Measurements from ENCODE around the gene CLNK.

The CLNK gene

GRCh38 chr4:10730019-10730418 is 45.5 kb upstream of the CLNK start:
- no peak for DNase-seq (ENCODE audit: low read depth, low spot score)
- Histone ChIP-seq H3K4me3 (ENCODE audit: insufficient read length, low read depth) (no peak overlapping the region), H3K36me3 (ENCODE audit: insufficient read depth, insufficient read length, low read length) (no peaks in the 10 kb centered on the region), H3K9ac (ENCODE audit: insufficient read length, low read depth) (no peak overlapping the region), H3K4me1 (ENCODE audit: insufficient read depth, insufficient read length) (no peaks in the 10 kb centered on the region), H3K27me3 (ENCODE audit: insufficient read depth, insufficient read length) (no peaks in the 10 kb centered on the region), H3K9me3 (ENCODE audit: insufficient read depth, low read length) (no peaks in the 10 kb centered on the region)
- TF ChIP-seq YY1 (IDR thresholded peaks at IDR 0.05; ENCODE audit: insufficient read depth, insufficient read length) (no peak), ZNF274 (IDR thresholded peaks at IDR 0.05; ENCODE audit: low read depth, low read length) (no peak), SUZ12 (IDR thresholded peaks at IDR 0.05; ENCODE audit: extremely low read depth, insufficient read depth, insufficient read length) (no peak)

- Histone ChIP-seq H3K36me3 (ENCODE audit: insufficient read depth, insufficient read length, low read length) (no peaks in the 10 kb centered on the region), H3K4me3 (ENCODE audit: insufficient read length, low read depth) (no peak overlapping the region), H3K9ac (ENCODE audit: insufficient read length, low read depth) (no peak overlapping the region), H3K9me3 (ENCODE audit: insufficient read depth, low read length) (no peaks in the 10 kb centered on the region), H3K4me1 (ENCODE audit: insufficient read depth, insufficient read length) (no peaks in the 10 kb centered on the region), H3K27me3 (ENCODE audit: insufficient read depth, insufficient read length) (no peaks in the 10 kb centered on the region)
- no peak for DNase-seq (ENCODE audit: low read depth, low spot score)
- TF ChIP-seq YY1 (IDR thresholded peaks at IDR 0.05; ENCODE audit: insufficient read depth, insufficient read length), result no peak
- no peak for TF ChIP-seq ZNF274 (IDR thresholded peaks at IDR 0.05; ENCODE audit: low read depth, low read length)
- TF ChIP-seq SUZ12 (IDR thresholded peaks at IDR 0.05; ENCODE audit: extremely low read depth, insufficient read depth, insufficient read length), result no peak
Measured at GRCh38 chr4:10729366-10729765, 44.8 kb upstream of the CLNK start.

- Histone ChIP-seq H3K36me3 (ENCODE audit: insufficient read depth, insufficient read length, low read length) (no peaks in the 10 kb centered on the region), H3K9me3 (ENCODE audit: insufficient read depth, low read length) (no peaks in the 10 kb centered on the region), H3K4me3 (ENCODE audit: insufficient read length, low read depth) (no peak overlapping the region), H3K27me3 (ENCODE audit: insufficient read depth, insufficient read length) (no peaks in the 10 kb centered on the region), H3K9ac (ENCODE audit: insufficient read length, low read depth) (no peak overlapping the region), H3K4me1 (ENCODE audit: insufficient read depth, insufficient read length) (no peaks in the 10 kb centered on the region)
- TF ChIP-seq ZNF274 (IDR thresholded peaks at IDR 0.05; ENCODE audit: low read depth, low read length), result no peak
- no peak for TF ChIP-seq YY1 (IDR thresholded peaks at IDR 0.05; ENCODE audit: insufficient read depth, insufficient read length)
- TF ChIP-seq SUZ12 (IDR thresholded peaks at IDR 0.05; ENCODE audit: extremely low read depth, insufficient read depth, insufficient read length), result no peak
- no peak for DNase-seq (ENCODE audit: low read depth, low spot score)
Measured at GRCh38 chr4:10728016-10728415, 43.4 kb upstream of the CLNK start.

- Histone ChIP-seq H3K27me3 (ENCODE audit: insufficient read depth, insufficient read length) (no peaks in the 10 kb centered on the region), H3K4me3 (ENCODE audit: insufficient read length, low read depth) (no peak overlapping the region), H3K4me1 (ENCODE audit: insufficient read depth, insufficient read length) (no peaks in the 10 kb centered on the region), H3K9ac (ENCODE audit: insufficient read length, low read depth) (no peak overlapping the region), H3K9me3 (ENCODE audit: insufficient read depth, low read length) (no peaks in the 10 kb centered on the region), H3K36me3 (ENCODE audit: insufficient read depth, insufficient read length, low read length) (no peaks in the 10 kb centered on the region)
- TF ChIP-seq SUZ12 (IDR thresholded peaks at IDR 0.05; ENCODE audit: extremely low read depth, insufficient read depth, insufficient read length) (no peak), ZNF274 (IDR thresholded peaks at IDR 0.05; ENCODE audit: low read depth, low read length) (no peak), YY1 (IDR thresholded peaks at IDR 0.05; ENCODE audit: insufficient read depth, insufficient read length) (no peak)
- DNase-seq (ENCODE audit: low read depth, low spot score), result no peak
Measured at GRCh38 chr4:10727140-10727880, 42.7 kb upstream of the CLNK start.

- no peak for TF ChIP-seq SUZ12 (IDR thresholded peaks at IDR 0.05; ENCODE audit: extremely low read depth, insufficient read depth, insufficient read length)
- no peak for TF ChIP-seq ZNF274 (IDR thresholded peaks at IDR 0.05; ENCODE audit: low read depth, low read length)
- TF ChIP-seq YY1 (IDR thresholded peaks at IDR 0.05; ENCODE audit: insufficient read depth, insufficient read length), result no peak
- no peak overlapping the region for H3K9ac ChIP-seq (ENCODE audit: insufficient read length, low read depth)
- no peaks in the 10 kb centered on the region for H3K27me3 ChIP-seq (ENCODE audit: insufficient read depth, insufficient read length)
- no peak overlapping the region for H3K4me3 ChIP-seq (ENCODE audit: insufficient read length, low read depth)
- no peaks in the 10 kb centered on the region for H3K9me3 ChIP-seq (ENCODE audit: insufficient read depth, low read length)
- no peak for DNase-seq (ENCODE audit: low read depth, low spot score)
- H3K4me1 ChIP-seq (ENCODE audit: insufficient read depth, insufficient read length), result no peaks in the 10 kb centered on the region
- H3K36me3 ChIP-seq (ENCODE audit: insufficient read depth, insufficient read length, low read length), result no peaks in the 10 kb centered on the region
Measured at GRCh38 chr4:10722957-10723356, 38.4 kb upstream of the CLNK start.

GRCh38 chr4:10721616-10722015 is 37.0 kb upstream of the CLNK start:
- no peak overlapping the region for H3K9ac ChIP-seq (ENCODE audit: insufficient read length, low read depth)
- no peaks in the 10 kb centered on the region for H3K4me1 ChIP-seq (ENCODE audit: insufficient read depth, insufficient read length)
- DNase-seq (ENCODE audit: low read depth, low spot score), result no peak
- no peaks in the 10 kb centered on the region for H3K27me3 ChIP-seq (ENCODE audit: insufficient read depth, insufficient read length)
- no peaks in the 10 kb centered on the region for H3K36me3 ChIP-seq (ENCODE audit: insufficient read depth, insufficient read length, low read length)
- H3K9me3 ChIP-seq (ENCODE audit: insufficient read depth, low read length), result no peaks in the 10 kb centered on the region
- H3K4me3 ChIP-seq (ENCODE audit: insufficient read length, low read depth), result no peak overlapping the region
- TF ChIP-seq ZNF274 (IDR thresholded peaks at IDR 0.05; ENCODE audit: low read depth, low read length), result no peak

GRCh38 chr4:10716163-10716562 is 31.6 kb upstream of the CLNK start:
- Histone ChIP-seq H3K4me3 (ENCODE audit: insufficient read length, low read depth) (no peak overlapping the region), H3K27me3 (ENCODE audit: insufficient read depth, insufficient read length) (no peaks in the 10 kb centered on the region), H3K4me1 (ENCODE audit: insufficient read depth, insufficient read length) (no peaks in the 10 kb centered on the region), H3K9me3 (ENCODE audit: insufficient read depth, low read length) (peaks cover 14% of the 10 kb centered on the region), H3K9ac (ENCODE audit: insufficient read length, low read depth) (no peak overlapping the region), H3K36me3 (ENCODE audit: insufficient read depth, insufficient read length, low read length) (no peaks in the 10 kb centered on the region)
- no peak for TF ChIP-seq YY1 (IDR thresholded peaks at IDR 0.05; ENCODE audit: insufficient read depth, insufficient read length)
- TF ChIP-seq SUZ12 (IDR thresholded peaks at IDR 0.05; ENCODE audit: extremely low read depth, insufficient read depth, insufficient read length), result no peak
- TF ChIP-seq ZNF274 (IDR thresholded peaks at IDR 0.05; ENCODE audit: low read depth, low read length), result no peak
- no peak for DNase-seq (ENCODE audit: low read depth, low spot score)
